ENCODE results near the gene SENP7. TPM values are rescaled to one million over a fixed set of nuclear protein-coding genes. Genes with fewer than 3 reads are reported as not detected.
A peak's percentile ranks its signal among the peaks of the same experiment; 100 is the strongest.
"Not testable (repeated sequence)": the region's sequence is repeated elsewhere in the genome, so short reads cannot be mapped to it uniquely, and the experiment has no call there.

The SENP7 gene
- total and polyA plus RNA-seq, 12 donors, result 3.6 to 18.9 (median 10.0) TPM

- Histone ChIP-seq H3K4me1 (peaks cover 0 to 5% (median 0%) of the 10 kb centered on the region in 9 donors), H3K9me3 (peaks cover 0 to 14% (median 0%) of the 10 kb centered on the region in 11 donors), H3K36me3 (peaks cover 0 to 33% (median 5%) of the 10 kb centered on the region in 9 donors), H3K27ac (no peak overlapping the region), H3K27me3 (no peaks in the 10 kb centered on the region), H3K4me3 (no peak overlapping the region)
- DNase-seq (no peak), ATAC-seq (no peak)
- 85 to 87% methylated on average over 8 of the region's 8 CpGs for WGBS, 2 donors
- no peak for TF ChIP-seq CTCF (IDR thresholded peaks at IDR 0.05)
- intact Hi-C loops (cut with DNase I), result no loop called here
These were observed 28.0 kb downstream of the SENP7 start for GRCh38 chr3:101484805-101485620.

- WGBS, 2 donors, result 80 to 85% methylated on average over 3 of the region's 3 CpGs
- Histone ChIP-seq H3K4me3 (no peak overlapping the region), H3K9me3 (peaks cover 0 to 16% (median 0%) of the 10 kb centered on the region in 11 donors), H3K36me3 (peaks cover 0 to 23% (median 0%) of the 10 kb centered on the region in 9 donors), H3K27me3 (no peaks in the 10 kb centered on the region), H3K4me1 (peaks cover 0 to 10% (median 0%) of the 10 kb centered on the region in 9 donors), H3K27ac (no peak overlapping the region)
- DNase-seq (no peak), ATAC-seq (no peak)
- no peak for TF ChIP-seq CTCF (IDR thresholded peaks at IDR 0.05)
- intact Hi-C loops (cut with DNase I), result no loop called here
These were observed 34.0 kb downstream of the SENP7 start for GRCh38 chr3:101478980-101479379.

- H3K4me1 ChIP-seq; H3K4me3 ChIP-seq; H3K27ac ChIP-seq; H3K27me3 ChIP-seq; ATAC-seq; intact Hi-C loops (cut with DNase I); DNase-seq: not testable (repeated sequence)
- peaks cover 0 to 23% (median 0%) of the 10 kb centered on the region in 9 donors for H3K36me3 ChIP-seq
- 94 to 95% methylated on average over 2 of the region's 2 CpGs for WGBS, 2 donors
- H3K9me3 ChIP-seq, result peaks cover 0 to 14% (median 0%) of the 10 kb centered on the region in 11 donors
These were observed 38.0 kb downstream of the SENP7 start for GRCh38 chr3:101474841-101475552.

GRCh38 chr3:101468676-101469075, 44.3 kb downstream of the SENP7 start:
- DNase-seq; ATAC-seq; H3K27ac ChIP-seq; intact Hi-C loops (cut with DNase I); H3K36me3 ChIP-seq; H3K27me3 ChIP-seq; H3K4me3 ChIP-seq: not testable (repeated sequence)
- 97 to 100% methylated on average over 4 of the region's 4 CpGs for WGBS, 2 donors
- Histone ChIP-seq H3K4me1 (peaks cover 0 to 13% (median 0%) of the 10 kb centered on the region in 9 donors), H3K9me3 (peaks cover 0 to 14% (median 0%) of the 10 kb centered on the region in 11 donors)

- H3K27me3 ChIP-seq; DNase-seq; ATAC-seq; intact Hi-C loops (cut with DNase I): not testable (repeated sequence)
- 47 to 74% methylated on average over 3 of the region's 3 CpGs for WGBS, 2 donors
- peaks cover 0 to 11% (median 0%) of the 10 kb centered on the region in 9 donors for H3K36me3 ChIP-seq
- H3K9me3 ChIP-seq, result peaks cover 0 to 14% (median 0%) of the 10 kb centered on the region in 11 donors
- peak overlapping the region in 2 of 10 donors; percentile 17 to 39 for H3K27ac ChIP-seq
- peak overlapping the region in 4 of 10 donors; percentile 15 to 40 (median 36) for H3K4me3 ChIP-seq
- peaks cover 0 to 13% (median 0%) of the 10 kb centered on the region in 9 donors for H3K4me1 ChIP-seq
These were observed 45.7 kb downstream of the SENP7 start for GRCh38 chr3:101467310-101467663.
